ENCODE data around the gene PHF11.
A peak's percentile ranks its signal among the peaks of the same experiment; 100 is the strongest.
"Not testable (repeated sequence)": the region's sequence is repeated elsewhere in the genome, so short reads cannot be mapped to it uniquely, and the experiment has no call there.

PHF11 gene

GRCh38 chr13:49464621-49465325, 31.0 kb upstream of the PHF11 start:
- Mint-ChIP-seq H3K4me3 (no peak overlapping the region), H3K4me1 (ENCODE audit: low read depth in 2 of 2) (no peaks in the 10 kb centered on the region), H3K27ac (no peak overlapping the region), H3K9me3 (no peaks in the 10 kb centered on the region), H3K27me3 (no peaks in the 10 kb centered on the region), H3K36me3 (ENCODE audit: insufficient read depth) (peaks cover 50% of the 10 kb centered on the region)
- DNase-seq: no peak
- ATAC-seq (replicated peaks): no peak

- Mint-ChIP-seq H3K4me3 (no peak overlapping the region), H3K27me3 (no peaks in the 10 kb centered on the region), H3K27ac (no peak overlapping the region), H3K36me3 (ENCODE audit: insufficient read depth) (peaks cover 66% of the 10 kb centered on the region), H3K9me3 (no peaks in the 10 kb centered on the region), H3K4me1 (ENCODE audit: low read depth in 2 of 2) (no peaks in the 10 kb centered on the region)
- ATAC-seq (replicated peaks) (no peak), DNase-seq (no peak)
Measured at GRCh38 chr13:49466292-49466838, 29.4 kb upstream of the PHF11 start.

DNA sequence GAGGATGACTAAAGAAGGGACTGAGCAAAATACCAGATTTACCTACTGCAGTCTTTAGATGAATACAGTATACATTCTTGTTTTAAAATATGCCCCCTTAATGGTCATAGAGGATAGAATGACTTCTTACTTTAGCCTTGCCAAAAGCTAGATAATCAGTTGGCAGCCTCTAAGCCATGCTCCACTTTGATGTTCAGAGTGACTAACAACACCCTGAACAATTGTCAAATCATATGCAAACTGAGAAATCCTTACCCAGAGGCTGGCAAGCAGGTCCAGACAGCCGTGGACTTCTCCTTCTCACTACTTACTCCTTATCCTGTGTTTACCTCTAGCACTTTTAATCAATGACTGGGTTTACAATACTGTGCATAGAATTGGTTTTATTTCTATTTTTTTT, 23.6 kb upstream of the PHF11 start:
- H3K4me1 Mint-ChIP-seq (ENCODE audit: low read depth in 2 of 2): no peaks in the 10 kb centered on the region
- H3K4me3 Mint-ChIP-seq: no peak overlapping the region
- ATAC-seq (replicated peaks) (no peak), DNase-seq (no peak)
- H3K36me3 Mint-ChIP-seq (ENCODE audit: insufficient read depth): peaks cover 79% of the 10 kb centered on the region
- no peaks in the 10 kb centered on the region for H3K9me3 Mint-ChIP-seq
- H3K27me3 Mint-ChIP-seq: no peaks in the 10 kb centered on the region
- no peak overlapping the region for H3K27ac Mint-ChIP-seq

GRCh38 chr13:49476529-49476928, 19.2 kb upstream of the PHF11 start:
- Mint-ChIP-seq H3K36me3 (ENCODE audit: insufficient read depth) (peaks cover 66% of the 10 kb centered on the region), H3K9me3 (no peaks in the 10 kb centered on the region), H3K27me3 (no peaks in the 10 kb centered on the region), H3K27ac (no peak overlapping the region), H3K4me1 (ENCODE audit: low read depth in 2 of 2) (no peaks in the 10 kb centered on the region), H3K4me3 (no peak overlapping the region)
- ATAC-seq (replicated peaks) (no peak), DNase-seq (no peak)

DNA sequence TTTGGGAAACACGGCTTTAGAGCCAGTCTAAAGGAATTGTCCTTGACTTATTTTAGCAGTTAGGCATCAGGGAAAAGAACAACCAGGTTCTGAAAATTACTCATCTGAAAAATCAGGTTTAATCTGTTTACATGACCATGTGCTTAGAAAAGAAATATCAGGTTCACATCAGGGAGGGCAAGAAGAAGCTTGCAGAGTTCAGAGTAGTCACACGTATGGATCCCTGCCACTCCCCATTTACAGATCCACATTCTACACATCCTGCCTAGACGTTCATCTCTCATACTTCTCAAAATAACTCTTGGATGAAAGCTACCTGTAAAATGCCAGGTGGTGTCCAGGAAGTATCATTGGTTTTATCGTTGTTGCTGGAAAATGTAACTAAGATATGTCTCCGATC, 14.0 kb upstream of the PHF11 start:
- no peak for ATAC-seq (replicated peaks)
- H3K4me3 Mint-ChIP-seq: no peak overlapping the region
- no peaks in the 10 kb centered on the region for H3K9me3 Mint-ChIP-seq

GRCh38 chr13:49488563-49488962, 7.2 kb upstream of the PHF11 start:
- peaks cover 24% of the 10 kb centered on the region for H3K36me3 Mint-ChIP-seq (ENCODE audit: insufficient read depth)
- no peak for DNase-seq
- no peaks in the 10 kb centered on the region for H3K9me3 Mint-ChIP-seq

More for the DNA sequence above, 14.0 kb upstream of the PHF11 start:
- Mint-ChIP-seq H3K27me3 (no peaks in the 10 kb centered on the region), H3K27ac (no peak overlapping the region), H3K36me3 (ENCODE audit: insufficient read depth) (peaks cover 50% of the 10 kb centered on the region), H3K4me1 (ENCODE audit: low read depth in 2 of 2) (no peaks in the 10 kb centered on the region)
- DNase-seq: no peak

DNA sequence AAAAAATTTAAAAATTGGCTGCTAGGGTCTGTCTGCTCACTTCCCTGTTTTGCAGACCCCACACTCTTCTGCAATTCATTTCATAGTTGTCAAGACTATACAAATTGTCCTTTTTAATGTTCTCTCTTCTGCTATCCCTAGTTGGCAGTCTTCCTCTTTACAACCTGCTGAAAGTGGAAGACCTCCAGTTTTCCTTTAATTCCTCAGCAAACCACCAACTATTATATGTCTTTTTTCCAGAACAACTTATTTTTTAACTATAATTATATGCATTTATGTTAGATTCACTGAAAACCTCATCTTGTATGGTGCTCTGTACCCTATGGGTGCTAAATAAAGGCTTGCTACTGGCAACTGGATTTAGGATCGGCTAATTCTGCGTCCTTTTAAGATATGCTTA, 1.1 kb upstream of the PHF11 start:
- Mint-ChIP-seq H3K9me3 (no peaks in the 10 kb centered on the region), H3K4me1 (ENCODE audit: low read depth in 2 of 2) (peaks cover 30 to 35% of the 10 kb centered on the region in 2 donors), H3K4me3 (peak overlapping the region; percentile 97 to 98), H3K36me3 (ENCODE audit: insufficient read depth) (peaks cover 30% of the 10 kb centered on the region), H3K27me3 (no peaks in the 10 kb centered on the region), H3K27ac (peak overlapping the region; percentile 92 to 99)
- ATAC-seq (replicated peaks) (no peak), DNase-seq (no peak)

More at GRCh38 chr13:49488563-49488962, 7.2 kb upstream of the PHF11 start:
- Mint-ChIP-seq H3K4me1 (ENCODE audit: low read depth in 2 of 2) (no peaks in the 10 kb centered on the region), H3K27me3 (no peaks in the 10 kb centered on the region), H3K27ac (no peak overlapping the region), H3K4me3 (no peak overlapping the region)
- no peak for ATAC-seq (replicated peaks)

DNA sequence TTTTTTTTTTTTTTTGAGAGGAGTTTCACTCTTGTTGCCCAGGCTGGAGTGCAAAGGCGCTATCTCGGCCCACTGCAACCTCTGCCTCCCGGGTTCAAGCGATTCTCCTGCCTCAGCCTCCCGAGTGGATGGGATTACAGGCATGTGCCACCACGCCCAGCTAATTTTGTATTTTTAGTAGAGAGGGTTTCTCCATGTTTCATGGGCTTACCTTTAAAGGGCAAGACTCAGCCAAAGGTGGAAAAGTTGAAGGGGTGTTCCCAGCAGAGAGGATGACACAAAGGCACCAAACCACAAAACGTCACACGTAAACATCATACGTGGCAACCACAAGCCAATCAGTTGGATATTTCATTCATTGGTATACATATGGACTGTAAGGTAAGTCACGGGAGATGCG, 1.1 kb downstream of the PHF11 start:
- H3K9me3 Mint-ChIP-seq, H3K27me3 Mint-ChIP-seq: not testable (repeated sequence)
- peak overlapping the region; percentile 92 to 99 for H3K27ac Mint-ChIP-seq
- DNase-seq (peak; percentile 35 to 41 (median 41)), ATAC-seq (replicated peaks) (peak; percentile 31)
- peaks cover 38 to 45% of the 10 kb centered on the region in 2 donors for H3K4me1 Mint-ChIP-seq (ENCODE audit: low read depth in 2 of 2)
- peaks cover 34% of the 10 kb centered on the region for H3K36me3 Mint-ChIP-seq (ENCODE audit: insufficient read depth)
- peak overlapping the region; percentile 97 to 98 for H3K4me3 Mint-ChIP-seq

DNA sequence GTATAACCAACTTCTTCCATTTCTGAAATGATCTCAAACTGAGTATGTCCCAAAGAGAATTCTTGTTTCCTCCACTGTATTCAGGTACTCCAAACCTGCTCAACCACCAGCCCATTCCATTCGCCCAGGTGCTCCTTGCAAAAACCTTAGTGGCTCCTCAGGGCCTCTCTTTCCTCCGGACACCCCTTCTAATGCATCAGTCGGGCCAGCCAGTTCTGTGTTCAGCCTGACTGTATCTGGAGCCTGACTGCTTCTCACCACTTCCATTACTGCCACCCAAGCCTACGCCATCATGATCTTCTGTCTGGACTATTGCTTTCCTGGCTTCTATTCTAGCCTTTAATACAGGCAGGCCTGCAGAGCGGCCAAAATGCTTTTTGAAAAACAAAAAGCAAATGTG, 1.5 kb downstream of the PHF11 start:
- Mint-ChIP-seq H3K4me1 (ENCODE audit: low read depth in 2 of 2) (peaks cover 38 to 45% of the 10 kb centered on the region in 2 donors), H3K27ac (peak overlapping the region; percentile 92 to 99), H3K27me3 (no peaks in the 10 kb centered on the region), H3K9me3 (no peaks in the 10 kb centered on the region), H3K36me3 (ENCODE audit: insufficient read depth) (peaks cover 34% of the 10 kb centered on the region), H3K4me3 (peak overlapping the region; percentile 97 to 98)
- DNase-seq: no peak
- ATAC-seq (replicated peaks): no peak

GRCh38 chr13:49498206-49498605, 2.5 kb downstream of the PHF11 start:
- H3K27ac Mint-ChIP-seq: peak overlapping the region; percentile 92 to 99
- H3K36me3 Mint-ChIP-seq (ENCODE audit: insufficient read depth): peaks cover 34% of the 10 kb centered on the region
- DNase-seq (no peak), ATAC-seq (replicated peaks) (no peak)
- no peaks in the 10 kb centered on the region for H3K9me3 Mint-ChIP-seq
- no peaks in the 10 kb centered on the region for H3K27me3 Mint-ChIP-seq
- peaks cover 40 to 52% of the 10 kb centered on the region in 2 donors for H3K4me1 Mint-ChIP-seq (ENCODE audit: low read depth in 2 of 2)
- peak overlapping the region; percentile 97 to 98 for H3K4me3 Mint-ChIP-seq

DNA sequence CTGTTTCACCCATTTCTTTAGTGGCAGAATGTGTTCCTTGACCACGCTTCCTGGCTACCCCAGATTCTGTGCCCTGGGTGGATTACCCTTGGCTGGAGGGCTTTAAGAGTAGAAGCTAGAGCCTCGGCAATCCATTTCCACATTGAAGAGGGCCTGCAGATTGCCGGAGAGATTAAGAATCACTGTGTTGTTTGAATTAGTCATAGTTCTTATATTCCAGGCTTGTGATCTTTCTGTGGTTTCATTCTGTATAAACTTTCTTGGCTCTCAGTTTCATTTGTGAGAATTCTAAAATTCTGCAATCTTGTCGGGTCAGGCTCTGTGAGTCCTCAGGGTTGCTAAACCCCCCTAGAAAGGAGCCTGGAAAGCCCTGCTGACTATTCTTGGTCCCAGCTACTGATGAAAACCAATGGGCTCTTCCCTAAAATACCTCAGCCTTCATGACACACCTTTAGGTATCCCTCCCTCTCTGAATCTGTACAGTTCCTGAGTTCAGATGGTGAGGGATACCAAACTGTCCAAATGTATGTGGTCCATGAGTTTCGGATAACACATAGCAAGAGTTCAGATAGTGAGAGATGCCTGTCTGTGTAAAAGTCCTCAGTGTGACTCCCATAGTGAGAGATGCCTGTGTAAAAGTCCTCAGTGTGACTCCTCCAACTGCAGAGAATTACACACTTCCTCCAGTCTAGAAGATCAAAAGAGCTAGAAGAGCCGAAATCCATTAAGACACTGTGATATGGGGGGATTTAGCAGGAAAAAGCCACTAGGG, 4.3 kb downstream of the PHF11 start:
- peaks cover 29% of the 10 kb centered on the region for H3K36me3 Mint-ChIP-seq (ENCODE audit: insufficient read depth)
- no peaks in the 10 kb centered on the region for H3K27me3 Mint-ChIP-seq
- H3K9me3 Mint-ChIP-seq: no peaks in the 10 kb centered on the region
- peak overlapping the region; percentile 92 to 99 for H3K27ac Mint-ChIP-seq
- peaks cover 40 to 55% of the 10 kb centered on the region in 2 donors for H3K4me1 Mint-ChIP-seq (ENCODE audit: low read depth in 2 of 2)
- H3K4me3 Mint-ChIP-seq: peak overlapping the region; percentile 4 to 33
- ATAC-seq (replicated peaks) (no peak), DNase-seq (no peak)

DNA sequence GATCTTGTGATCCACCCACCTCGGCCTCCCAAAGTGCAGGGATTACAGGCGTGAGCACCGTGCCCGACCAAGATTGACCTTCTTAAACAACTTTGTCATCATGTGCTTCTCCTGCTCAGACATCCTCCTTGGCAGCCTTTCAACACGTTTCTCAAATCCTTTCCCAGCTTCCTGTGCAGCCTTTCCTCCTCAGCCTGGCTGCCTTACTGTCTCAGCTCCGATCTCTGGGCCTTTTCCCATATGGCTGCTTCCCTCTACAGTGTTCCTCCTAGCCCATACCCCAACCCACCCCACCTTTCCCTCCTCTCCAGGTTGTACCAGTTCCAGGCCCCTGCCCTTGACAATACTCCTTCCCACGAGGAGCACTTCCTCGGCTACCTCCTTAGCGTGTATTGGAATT, 7.2 kb downstream of the PHF11 start:
- DNase-seq: no peak
- no peaks in the 10 kb centered on the region for H3K9me3 Mint-ChIP-seq
- peaks cover 15% of the 10 kb centered on the region for H3K36me3 Mint-ChIP-seq (ENCODE audit: insufficient read depth)
- peak overlapping the region; percentile 23 to 49 for H3K27ac Mint-ChIP-seq
- no peak for ATAC-seq (replicated peaks)
- H3K27me3 Mint-ChIP-seq: no peaks in the 10 kb centered on the region
- no peak overlapping the region for H3K4me3 Mint-ChIP-seq
- peaks cover 27 to 55% of the 10 kb centered on the region in 2 donors for H3K4me1 Mint-ChIP-seq (ENCODE audit: low read depth in 2 of 2)

DNA sequence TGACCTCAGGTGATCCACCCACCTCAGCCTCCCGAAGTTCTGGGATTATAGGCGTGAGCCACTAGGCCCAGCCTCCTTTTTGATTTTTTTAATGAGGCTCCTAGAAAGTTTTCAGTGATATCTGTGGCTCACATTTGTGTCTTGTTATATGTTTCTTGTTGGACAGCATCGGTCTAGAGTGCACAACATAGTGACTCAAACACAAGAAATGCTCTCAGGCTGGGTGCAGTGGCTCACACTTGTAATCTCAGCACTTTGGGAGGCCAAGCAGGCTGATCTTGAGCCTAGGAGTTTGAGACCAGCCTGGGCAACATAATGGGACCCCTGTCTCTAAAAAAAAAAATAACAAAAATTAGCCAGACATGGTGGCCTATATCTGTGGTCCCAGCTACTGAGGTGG, 8.2 kb downstream of the PHF11 start:
- Mint-ChIP-seq H3K4me3 (no peak overlapping the region), H3K27me3 (no peaks in the 10 kb centered on the region), H3K4me1 (ENCODE audit: low read depth in 2 of 2) (peaks cover 20 to 46% of the 10 kb centered on the region in 2 donors), H3K9me3 (no peaks in the 10 kb centered on the region), H3K36me3 (ENCODE audit: insufficient read depth) (peaks cover 15% of the 10 kb centered on the region), H3K27ac (peak overlapping the region in 1 of 2 donors; percentile 49)
- DNase-seq (no peak), ATAC-seq (replicated peaks) (no peak)

- DNase-seq (no peak), ATAC-seq (replicated peaks) (no peak)
- H3K27me3 Mint-ChIP-seq: no peaks in the 10 kb centered on the region
- peaks cover 14 to 43% of the 10 kb centered on the region in 2 donors for H3K4me1 Mint-ChIP-seq (ENCODE audit: low read depth in 2 of 2)
- H3K9me3 Mint-ChIP-seq: no peaks in the 10 kb centered on the region
- no peak overlapping the region for H3K4me3 Mint-ChIP-seq
- peak overlapping the region; percentile 38 to 61 for H3K27ac Mint-ChIP-seq
- peaks cover 51% of the 10 kb centered on the region for H3K36me3 Mint-ChIP-seq (ENCODE audit: insufficient read depth)
Measured at GRCh38 chr13:49512578-49512977, 16.8 kb downstream of the PHF11 start.
